Measurements from ENCODE around the gene FLVCR2. TPM values are rescaled to one million over a fixed set of nuclear protein-coding genes. Genes with fewer than 3 reads are reported as not detected.
A peak's percentile ranks its signal among the peaks of the same experiment; 100 is the strongest.

The FLVCR2 gene
- total RNA-seq, 1 experiment from 2014 or later = 6.6 TPM

DNA sequence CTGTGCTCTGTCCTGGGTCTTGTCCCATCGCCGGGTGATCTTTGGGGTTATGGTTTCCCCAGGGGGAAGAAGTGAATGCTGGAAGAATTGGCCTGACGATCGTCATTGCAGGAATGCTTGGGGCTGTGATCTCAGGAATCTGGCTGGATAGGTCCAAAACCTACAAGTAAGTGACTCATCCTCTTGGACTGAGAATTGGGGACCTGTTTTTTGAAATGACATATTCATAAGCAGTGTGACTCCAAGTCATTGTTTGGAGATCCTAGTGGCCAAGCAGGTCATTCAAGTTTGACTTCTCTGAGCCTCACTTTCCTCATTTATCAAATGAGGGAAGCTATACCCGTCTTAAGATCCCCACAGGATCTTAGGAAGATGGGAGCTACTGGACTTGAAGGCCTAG is 56.4 kb downstream of the FLVCR2 start (continued):
- TF ChIP-seq CREB1 (CRISPR knock-in tag; IDR thresholded peaks at IDR 0.05) = no peak
- TF ChIP-seq, protein P1, sequence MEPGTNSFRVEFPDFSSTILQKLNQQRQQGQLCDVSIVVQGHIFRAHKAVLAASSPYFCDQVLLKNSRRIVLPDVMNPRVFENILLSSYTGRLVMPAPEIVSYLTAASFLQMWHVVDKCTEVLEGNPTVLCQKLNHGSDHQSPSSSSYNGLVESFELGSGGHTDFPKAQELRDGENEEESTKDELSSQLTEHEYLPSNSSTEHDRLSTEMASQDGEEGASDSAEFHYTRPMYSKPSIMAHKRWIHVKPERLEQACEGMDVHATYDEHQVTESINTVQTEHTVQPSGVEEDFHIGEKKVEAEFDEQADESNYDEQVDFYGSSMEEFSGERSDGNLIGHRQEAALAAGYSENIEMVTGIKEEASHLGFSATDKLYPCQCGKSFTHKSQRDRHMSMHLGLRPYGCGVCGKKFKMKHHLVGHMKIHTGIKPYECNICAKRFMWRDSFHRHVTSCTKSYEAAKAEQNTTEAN (CRISPR knock-in tag; IDR thresholded peaks at IDR 0.05) = no peak
- TF ChIP-seq, protein P2, sequence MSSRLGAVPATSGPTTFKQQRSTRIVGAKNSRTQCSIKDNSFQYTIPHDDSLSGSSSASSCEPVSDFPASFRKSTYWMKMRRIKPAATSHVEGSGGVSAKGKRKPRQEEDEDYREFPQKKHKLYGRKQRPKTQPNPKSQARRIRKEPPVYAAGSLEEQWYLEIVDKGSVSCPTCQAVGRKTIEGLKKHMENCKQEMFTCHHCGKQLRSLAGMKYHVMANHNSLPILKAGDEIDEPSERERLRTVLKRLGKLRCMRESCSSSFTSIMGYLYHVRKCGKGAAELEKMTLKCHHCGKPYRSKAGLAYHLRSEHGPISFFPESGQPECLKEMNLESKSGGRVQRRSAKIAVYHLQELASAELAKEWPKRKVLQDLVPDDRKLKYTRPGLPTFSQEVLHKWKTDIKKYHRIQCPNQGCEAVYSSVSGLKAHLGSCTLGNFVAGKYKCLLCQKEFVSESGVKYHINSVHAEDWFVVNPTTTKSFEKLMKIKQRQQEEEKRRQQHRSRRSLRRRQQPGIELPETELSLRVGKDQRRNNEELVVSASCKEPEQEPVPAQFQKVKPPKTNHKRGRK (CRISPR knock-in tag; IDR thresholded peaks at IDR 0.05; ENCODE audit: borderline replicate concordance) = no peak
- TF ChIP-seq JUN (CRISPR knock-in tag; IDR thresholded peaks at IDR 0.05) = no peak
- TF ChIP-seq KAT7 (CRISPR knock-in tag; IDR thresholded peaks at IDR 0.05; ENCODE audit: borderline replicate concordance) = no peak
- no peak for TF ChIP-seq SOX15 (CRISPR knock-in tag; IDR thresholded peaks at IDR 0.05)
- no peak for TF ChIP-seq SMAD4 (CRISPR knock-in tag; IDR thresholded peaks at IDR 0.05)
- no peak for TF ChIP-seq MYBL2 (CRISPR knock-in tag; IDR thresholded peaks at IDR 0.05)

DNA sequence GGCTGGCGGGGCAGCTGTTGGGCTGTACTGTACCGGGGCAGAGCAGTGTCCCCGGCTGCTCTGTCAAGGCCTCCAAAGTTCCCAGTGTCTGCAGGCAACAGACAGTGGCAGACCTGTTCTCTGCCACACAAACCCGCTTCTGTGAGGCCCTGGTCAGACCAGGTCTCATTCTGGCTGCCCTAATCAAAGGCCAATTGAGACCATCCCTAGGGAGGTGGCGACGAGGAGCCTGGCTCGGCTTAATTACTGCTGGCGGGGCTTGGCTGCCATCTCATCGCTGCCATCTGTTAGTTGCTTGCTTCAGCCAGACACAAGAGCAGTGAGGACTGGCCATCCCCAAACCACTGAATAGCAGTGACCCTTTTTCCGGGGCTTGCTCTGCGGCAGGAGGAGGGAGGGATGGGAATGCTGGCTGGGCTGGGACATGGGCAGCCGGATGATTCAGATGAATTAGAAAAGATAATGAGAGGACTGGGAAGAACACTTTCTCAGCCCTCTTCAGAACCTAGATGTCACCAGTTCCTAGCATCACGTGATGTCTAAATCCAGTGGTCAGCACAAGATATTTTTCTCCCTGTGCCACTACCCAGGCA is 57.8 kb downstream of the FLVCR2 start:
- no peak overlapping the region for H3K4me3 Mint-ChIP-seq
- peaks cover 43% of the 10 kb centered on the region for H3K4me1 Mint-ChIP-seq
- CTCF ChIA-PET = interaction anchor here (0.7 to 1.7 kb wide), 6 partner anchors 13 to 118 kb away, joined by 3 to 9 read pairs (median 3); partner anchors contain the start of gene FLVCR2
- peaks cover 7% of the 10 kb centered on the region; the same call in 1 of the 2 replicates for H3K36me3 Mint-ChIP-seq
- H3K9me3 Mint-ChIP-seq = no peaks in the 10 kb centered on the region
- ATAC-seq = no peak
- H3K27ac Mint-ChIP-seq = 0 out of 2 replicates have a peak overlapping the region, but pooled peaks have one; percentile 16
- H3K27me3 Mint-ChIP-seq (ENCODE audit: low read depth) = no peaks in the 10 kb centered on the region
- POLR2A ChIA-PET = interaction anchor here (1.0 kb wide), 1 partner anchor 24 kb away, joined by 3 read pairs; the partner anchor contains the start of genes ERG28 and TTLL5
- no peak for TF ChIP-seq RELA (CRISPR knock-in tag; IDR thresholded peaks at IDR 0.05; ENCODE audit: borderline replicate concordance)
- TF ChIP-seq, protein P3, sequence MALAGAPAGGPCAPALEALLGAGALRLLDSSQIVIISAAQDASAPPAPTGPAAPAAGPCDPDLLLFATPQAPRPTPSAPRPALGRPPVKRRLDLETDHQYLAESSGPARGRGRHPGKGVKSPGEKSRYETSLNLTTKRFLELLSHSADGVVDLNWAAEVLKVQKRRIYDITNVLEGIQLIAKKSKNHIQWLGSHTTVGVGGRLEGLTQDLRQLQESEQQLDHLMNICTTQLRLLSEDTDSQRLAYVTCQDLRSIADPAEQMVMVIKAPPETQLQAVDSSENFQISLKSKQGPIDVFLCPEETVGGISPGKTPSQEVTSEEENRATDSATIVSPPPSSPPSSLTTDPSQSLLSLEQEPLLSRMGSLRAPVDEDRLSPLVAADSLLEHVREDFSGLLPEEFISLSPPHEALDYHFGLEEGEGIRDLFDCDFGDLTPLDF (CRISPR knock-in tag; IDR thresholded peaks at IDR 0.05) = no peak
- TF ChIP-seq, protein P4, sequence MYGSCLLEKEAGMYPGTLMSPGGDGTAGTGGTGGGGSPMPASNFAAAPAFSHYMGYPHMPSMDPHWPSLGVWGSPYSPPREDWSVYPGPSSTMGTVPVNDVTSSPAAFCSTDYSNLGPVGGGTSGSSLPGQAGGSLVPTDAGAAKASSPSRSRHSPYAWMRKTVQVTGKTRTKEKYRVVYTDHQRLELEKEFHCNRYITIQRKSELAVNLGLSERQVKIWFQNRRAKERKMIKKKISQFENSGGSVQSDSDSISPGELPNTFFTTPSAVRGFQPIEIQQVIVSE (CRISPR knock-in tag; IDR thresholded peaks at IDR 0.05; ENCODE audit: borderline replicate concordance) = no peak
- DNase-seq (ENCODE audit: low spot score) = peak; percentile 23

DNA sequence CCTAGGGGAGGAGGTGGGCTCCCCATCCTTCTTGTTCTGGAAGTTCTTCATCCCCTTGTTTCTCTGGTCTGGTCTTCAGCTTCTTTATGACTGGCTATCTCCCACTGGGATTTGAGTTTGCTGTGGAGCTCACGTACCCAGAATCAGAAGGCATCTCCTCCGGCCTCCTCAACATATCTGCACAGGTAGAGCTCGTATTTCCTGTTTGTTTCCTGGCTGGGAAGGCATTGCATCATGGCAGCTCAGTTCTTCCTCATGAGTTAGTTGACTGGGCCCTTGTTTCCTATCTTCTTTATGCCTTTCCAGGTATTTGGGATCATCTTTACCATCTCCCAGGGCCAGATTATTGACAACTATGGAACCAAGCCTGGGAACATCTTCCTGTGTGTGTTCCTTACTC is 62.5 kb downstream of the FLVCR2 start:
- no peak overlapping the region for H3K27ac Mint-ChIP-seq
- H3K36me3 Mint-ChIP-seq = 0 out of 2 replicates have a peak, but pooled peaks cover 2% of the 10 kb centered on the region
- no peak overlapping the region for H3K4me3 Mint-ChIP-seq
- peaks cover 12% of the 10 kb centered on the region for H3K4me1 Mint-ChIP-seq
- H3K9me3 Mint-ChIP-seq = no peaks in the 10 kb centered on the region
- ChIA-PET CTCF (interaction anchor here (0.7 to 2.3 kb wide), 2 partner anchors 63 to 230 kb away, joined by 3 to 12 read pairs; partner anchors contain the start of gene FLVCR2), POLR2A (no interaction called here)
- ATAC-seq = no peak
- no peak for DNase-seq (ENCODE audit: low spot score)
- TF ChIP-seq, protein P5, sequence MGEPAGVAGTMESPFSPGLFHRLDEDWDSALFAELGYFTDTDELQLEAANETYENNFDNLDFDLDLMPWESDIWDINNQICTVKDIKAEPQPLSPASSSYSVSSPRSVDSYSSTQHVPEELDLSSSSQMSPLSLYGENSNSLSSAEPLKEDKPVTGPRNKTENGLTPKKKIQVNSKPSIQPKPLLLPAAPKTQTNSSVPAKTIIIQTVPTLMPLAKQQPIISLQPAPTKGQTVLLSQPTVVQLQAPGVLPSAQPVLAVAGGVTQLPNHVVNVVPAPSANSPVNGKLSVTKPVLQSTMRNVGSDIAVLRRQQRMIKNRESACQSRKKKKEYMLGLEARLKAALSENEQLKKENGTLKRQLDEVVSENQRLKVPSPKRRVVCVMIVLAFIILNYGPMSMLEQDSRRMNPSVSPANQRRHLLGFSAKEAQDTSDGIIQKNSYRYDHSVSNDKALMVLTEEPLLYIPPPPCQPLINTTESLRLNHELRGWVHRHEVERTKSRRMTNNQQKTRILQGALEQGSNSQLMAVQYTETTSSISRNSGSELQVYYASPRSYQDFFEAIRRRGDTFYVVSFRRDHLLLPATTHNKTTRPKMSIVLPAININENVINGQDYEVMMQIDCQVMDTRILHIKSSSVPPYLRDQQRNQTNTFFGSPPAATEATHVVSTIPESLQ (CRISPR knock-in tag; IDR thresholded peaks at IDR 0.05) = no peak
- TF ChIP-seq, protein P3 (CRISPR knock-in tag; IDR thresholded peaks at IDR 0.05) = no peak
- TF ChIP-seq, protein P6, sequence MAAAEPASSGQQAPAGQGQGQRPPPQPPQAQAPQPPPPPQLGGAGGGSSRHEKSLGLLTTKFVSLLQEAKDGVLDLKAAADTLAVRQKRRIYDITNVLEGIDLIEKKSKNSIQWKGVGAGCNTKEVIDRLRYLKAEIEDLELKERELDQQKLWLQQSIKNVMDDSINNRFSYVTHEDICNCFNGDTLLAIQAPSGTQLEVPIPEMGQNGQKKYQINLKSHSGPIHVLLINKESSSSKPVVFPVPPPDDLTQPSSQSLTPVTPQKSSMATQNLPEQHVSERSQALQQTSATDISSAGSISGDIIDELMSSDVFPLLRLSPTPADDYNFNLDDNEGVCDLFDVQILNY (CRISPR knock-in tag; IDR thresholded peaks at IDR 0.05) = no peak
- no peaks in the 10 kb centered on the region for H3K27me3 Mint-ChIP-seq (ENCODE audit: low read depth)
